OCI-LY1 (cell line): ENCODE data around the gene EDN3.

Experiments
- H2AFZ ChIP-seq: fragments of 200-600 bp; sonication (generic), shearing (Covaris generic); 2 replicates; pipeline ENCODE4 v1.6.0; 2014; ENCODE audit warnings: antibody characterized with exemption, mild to moderate bottlenecking, low read length
- H3F3A ChIP-seq: fragments of 200-600 bp; sonication (generic), shearing (Covaris generic); 2 replicates; pipeline ENCODE4 v1.6.0; 2014; ENCODE audit warnings: mild to moderate bottlenecking, antibody characterized with exemption, low read length, moderate library complexity; ENCODE audit not compliant: insufficient read depth
- H3K27ac ChIP-seq: fragments of 200-600 bp; sonication (generic); 2 replicates; pipeline ENCODE4 v1.5.1; 2014; ENCODE audit warnings: low read length, mixed run types, mild to moderate bottlenecking, low read depth; ENCODE audit not compliant: poor library complexity, severe bottlenecking
- H3K27me3 ChIP-seq: fragments of 200-600 bp; sonication (generic); 2 replicates; pipeline ENCODE4 v1.6.0; 2014; ENCODE audit warnings: antibody characterized with exemption, mild to moderate bottlenecking, low read length, moderate library complexity; ENCODE audit not compliant: insufficient read depth
- H3K36me3 ChIP-seq: fragments of 200-600 bp; sonication (generic); 2 replicates; pipeline ENCODE4 v1.6.1; 2014; ENCODE audit warnings: mild to moderate bottlenecking, antibody characterized with exemption, low read length, moderate library complexity, mixed read lengths; ENCODE audit not compliant: insufficient read depth
- H3K4me1 ChIP-seq: fragments of 200-600 bp; sonication (generic); 2 replicates; pipeline ENCODE4 v1.5.1; 2014; ENCODE audit warnings: mild to moderate bottlenecking, low read length, moderate library complexity; ENCODE audit not compliant: insufficient read depth, severe bottlenecking
- H3K4me2 ChIP-seq: fragments of 200-600 bp; sonication (generic), shearing (Covaris generic); 2 replicates; pipeline ENCODE4 v1.6.1; 2014; ENCODE audit warnings: low read length
- H3K4me3 ChIP-seq: fragments of 200-600 bp; sonication (generic); 2 replicates; pipeline ENCODE4 v1.5.1; 2014; ENCODE audit warnings: low read length, low read depth, mild to moderate bottlenecking, mixed read lengths; ENCODE audit not compliant: poor library complexity, severe bottlenecking
- H3K79me2 ChIP-seq: fragments of 200-600 bp; shearing (Covaris generic); 2 replicates; pipeline ENCODE4 v1.6.1; 2016; ENCODE audit warnings: mixed run types, low read length, mixed read lengths; ENCODE audit not compliant: insufficient read depth
- H3K9ac ChIP-seq: fragments of 200-600 bp; sonication (generic), shearing (Covaris generic); 2 replicates; pipeline ENCODE4 v1.6.1; 2014; ENCODE audit warnings: mild to moderate bottlenecking, low read length, mixed read lengths
- H3K9me2 ChIP-seq: fragments of 200-600 bp; sonication (generic), shearing (Covaris generic); 2 replicates; pipeline ENCODE4 v1.6.1; 2014; ENCODE audit warnings: low read depth, mild to moderate bottlenecking, low read length, mixed read lengths
- H3K9me3 ChIP-seq: fragments of 200-600 bp; shearing (Covaris generic); 2 replicates; pipeline ENCODE4 v1.6.1; 2014; ENCODE audit warnings: low read length, mixed read lengths
- H4K20me1 ChIP-seq: fragments of 200-600 bp; sonication (generic), shearing (Covaris generic); 2 replicates; pipeline ENCODE4 v1.6.0; 2016; ENCODE audit warnings: mild to moderate bottlenecking, low read length; ENCODE audit not compliant: insufficient read depth
- CTCF ChIP-seq: fragments of 200-600 bp; sonication (generic), shearing (Covaris generic); IDR thresholded peaks from 2 replicates; pipeline ENCODE4 v1.5.1; 2017; ENCODE audit warnings: mild to moderate bottlenecking, antibody characterized with exemption, low read length, moderate library complexity, mixed read lengths
- EZH2 ChIP-seq: fragments of 200-600 bp; sonication (generic), shearing (Covaris generic); IDR thresholded peaks from 2 replicates; pipeline ENCODE4 v1.8.0; 2017; ENCODE audit warnings: borderline replicate concordance, mixed run types, mild to moderate bottlenecking, antibody characterized with exemption, low read length, moderate library complexity, mixed read lengths

The EDN3 gene

GRCh38 chr20:59322585-59323454 is 22.4 kb downstream of the EDN3 start:
- Histone ChIP-seq H3K4me1 (no peaks in the 10 kb centered on the region), H4K20me1 (no peaks in the 10 kb centered on the region), H3K79me2 (no peaks in the 10 kb centered on the region), H3K9me3 (no peaks in the 10 kb centered on the region), H3F3A (no peaks in the 10 kb centered on the region), H3K27ac (no peak overlapping the region), H3K4me3 (no peak overlapping the region), H2AFZ (no peak overlapping the region), H3K36me3 (no peaks in the 10 kb centered on the region), H3K4me2 (no peak overlapping the region), H3K9me2 (no peaks in the 10 kb centered on the region), H3K9ac (no peak overlapping the region), H3K27me3 (no peaks in the 10 kb centered on the region)
- no peak for TF ChIP-seq EZH2

GRCh38 chr20:59323731-59324130 is 23.3 kb downstream of the EDN3 start:
- H3K79me2 ChIP-seq, result no peaks in the 10 kb centered on the region
- no peak overlapping the region for H3K4me2 ChIP-seq
- no peaks in the 10 kb centered on the region for H3K27me3 ChIP-seq
- no peak overlapping the region for H3K9ac ChIP-seq
- no peaks in the 10 kb centered on the region for H3K9me3 ChIP-seq
- H3K4me1 ChIP-seq, result no peaks in the 10 kb centered on the region
- H3F3A ChIP-seq, result no peaks in the 10 kb centered on the region
- H3K9me2 ChIP-seq, result no peaks in the 10 kb centered on the region
- H3K4me3 ChIP-seq, result no peak overlapping the region
- H3K27ac ChIP-seq, result no peak overlapping the region
- no peak overlapping the region for H2AFZ ChIP-seq
- TF ChIP-seq CTCF, result no peak
- no peak for TF ChIP-seq EZH2
- H3K36me3 ChIP-seq, result no peaks in the 10 kb centered on the region
- H4K20me1 ChIP-seq, result no peaks in the 10 kb centered on the region

GRCh38 chr20:59324521-59325141 is 24.2 kb downstream of the EDN3 start:
- no peak overlapping the region for H3K9ac ChIP-seq
- H3K27me3 ChIP-seq, result no peaks in the 10 kb centered on the region
- H3K4me1 ChIP-seq, result no peaks in the 10 kb centered on the region

More at GRCh38 chr20:59324521-59325141, 24.2 kb downstream of the EDN3 start:
- Histone ChIP-seq H3K4me2 (no peak overlapping the region), H3K79me2 (no peaks in the 10 kb centered on the region), H3K27ac (no peak overlapping the region), H3K4me3 (no peak overlapping the region), H3K9me2 (no peaks in the 10 kb centered on the region), H3K36me3 (no peaks in the 10 kb centered on the region), H3F3A (no peaks in the 10 kb centered on the region), H3K9me3 (no peaks in the 10 kb centered on the region), H2AFZ (no peak overlapping the region), H4K20me1 (no peaks in the 10 kb centered on the region)
- TF ChIP-seq EZH2, result no peak
- no peak for TF ChIP-seq CTCF
